ENCODE results near the gene LHFPL6.

The LHFPL6 gene

DNA sequence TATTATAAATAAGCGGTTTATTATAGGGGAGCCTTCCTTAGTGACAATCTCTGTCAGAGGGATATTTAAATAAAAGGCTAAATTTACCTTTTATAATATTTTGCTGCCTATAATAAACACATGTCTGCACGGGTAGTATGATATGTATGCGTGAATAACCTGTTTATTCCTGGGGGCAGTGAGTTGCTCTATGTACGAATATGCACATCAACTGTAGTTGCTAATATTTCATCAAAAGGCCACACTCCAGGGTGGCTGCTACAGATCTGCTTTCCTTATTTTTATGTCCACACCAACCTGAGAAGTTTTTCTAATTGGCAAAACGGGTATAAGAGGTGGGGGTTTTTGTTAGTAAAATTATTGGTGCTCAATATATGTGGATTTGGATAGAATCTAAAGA is 192.0 kb downstream of the LHFPL6 start:
- DNase-seq (ENCODE audit: low read depth), result no peak

DNA sequence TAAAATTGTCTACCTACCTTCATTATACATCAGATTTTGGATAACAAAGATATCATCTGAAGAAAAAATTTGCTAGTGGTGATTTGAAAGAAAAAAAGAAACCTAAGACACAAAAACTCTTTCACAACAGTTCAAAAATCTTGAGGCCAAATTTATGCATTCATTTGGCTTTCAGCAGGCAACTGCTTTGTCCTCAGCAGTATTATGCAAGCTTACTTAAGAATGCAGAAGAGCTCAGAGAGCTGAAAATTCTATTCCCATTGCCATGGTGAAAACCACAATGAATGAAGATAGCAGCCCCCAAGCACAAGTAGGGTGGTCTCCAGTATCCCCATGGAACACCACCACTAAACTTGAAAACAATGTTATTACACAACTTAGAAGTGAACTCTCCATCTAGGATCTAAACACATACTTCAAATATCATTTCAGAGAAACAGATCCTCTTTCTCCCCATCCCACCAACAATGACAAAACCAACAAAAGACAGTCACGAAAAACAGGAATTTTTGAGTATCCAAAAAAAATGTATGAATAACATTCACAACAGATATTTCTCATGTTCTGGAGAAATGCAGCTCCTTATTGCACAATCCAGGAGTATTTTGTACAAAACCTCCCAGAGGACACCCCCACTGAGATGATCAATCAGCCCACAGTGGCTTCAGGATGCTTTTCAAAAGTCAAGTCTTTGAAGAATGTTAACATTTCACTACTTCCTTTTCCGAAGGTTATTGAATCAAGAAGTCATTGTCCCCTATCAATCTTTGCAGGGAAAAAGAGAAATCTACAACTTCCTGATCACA is 192.7 kb downstream of the LHFPL6 start:
- no peak for DNase-seq (ENCODE audit: low read depth)

DNA sequence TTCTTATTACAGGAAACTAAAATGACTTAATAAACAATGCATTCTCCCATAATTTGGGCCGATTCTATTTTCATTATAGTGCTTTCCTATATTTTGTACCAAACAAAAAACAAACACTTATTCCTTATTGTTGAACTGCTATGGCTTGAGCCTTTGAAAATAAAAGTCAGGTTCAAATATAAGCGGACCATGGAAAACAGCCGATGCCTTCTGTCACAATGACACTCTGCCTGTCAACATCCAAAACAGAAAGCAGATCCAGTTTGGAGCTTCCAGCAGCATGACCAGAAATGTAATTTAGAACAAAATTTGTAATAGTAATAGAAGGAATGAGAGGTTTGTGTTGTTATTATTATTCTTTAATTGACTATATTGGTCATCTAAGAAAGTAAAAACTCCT is 194.5 kb downstream of the LHFPL6 start:
- DNase-seq (ENCODE audit: low read depth), result no peak

DNA sequence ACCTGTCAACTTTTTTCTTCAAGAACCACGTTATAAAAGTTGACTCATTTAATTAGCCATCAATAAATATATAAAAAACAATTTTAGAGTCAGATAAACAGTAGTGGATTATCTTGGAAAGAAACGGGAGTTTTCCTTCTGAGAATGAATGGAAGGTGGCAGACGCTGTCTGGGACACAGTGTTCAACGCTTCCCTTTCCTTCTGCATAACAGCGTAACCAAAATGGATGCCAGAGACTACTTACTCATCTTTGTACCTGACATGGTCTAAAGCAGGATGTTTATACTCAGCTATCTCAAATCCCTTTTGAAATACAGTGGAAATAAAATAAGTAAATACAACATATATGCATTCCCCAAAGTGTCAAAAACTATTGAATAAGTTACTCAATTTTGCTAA is 195.2 kb downstream of the LHFPL6 start:
- no peak for DNase-seq (ENCODE audit: low read depth)

DNA sequence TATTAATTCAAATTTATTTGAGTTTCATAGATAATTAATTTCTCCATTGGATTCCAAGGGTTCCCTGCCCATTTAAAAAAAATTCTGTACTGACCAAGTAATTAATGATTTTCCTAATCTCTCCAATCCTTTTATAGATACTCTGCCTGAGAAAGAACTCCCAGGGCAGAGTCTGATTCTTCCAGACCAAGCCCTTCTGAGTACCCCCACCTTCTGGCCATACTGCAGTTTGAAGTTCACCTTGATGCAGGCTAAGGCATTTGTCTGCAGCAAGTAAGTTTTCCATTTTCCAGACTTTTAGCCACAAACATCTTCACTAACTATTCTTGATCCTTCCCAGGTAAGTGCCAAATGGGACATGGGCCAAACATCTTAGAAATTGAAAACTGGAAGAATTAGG is 195.9 kb downstream of the LHFPL6 start:
- no peak for DNase-seq (ENCODE audit: low read depth)

DNA sequence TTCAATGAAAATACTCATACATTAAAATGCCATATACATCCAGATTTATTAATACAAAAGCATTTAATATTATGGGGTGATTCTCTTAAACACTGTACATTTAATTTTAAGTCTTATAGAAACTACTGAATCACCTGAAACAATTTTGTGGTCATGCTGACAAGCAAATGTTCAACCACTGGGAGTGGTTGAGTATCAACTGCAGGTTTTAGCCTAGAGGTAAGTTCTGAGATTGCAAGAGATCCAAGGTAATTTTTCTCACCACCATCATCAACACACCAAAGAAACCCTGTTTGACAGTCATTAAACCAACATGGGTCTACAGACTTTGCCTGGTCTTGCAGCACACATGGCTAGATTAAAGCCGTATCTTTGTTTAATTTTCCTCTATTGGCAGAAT is 196.3 kb downstream of the LHFPL6 start:
- DNase-seq (ENCODE audit: low read depth), result no peak

DNA sequence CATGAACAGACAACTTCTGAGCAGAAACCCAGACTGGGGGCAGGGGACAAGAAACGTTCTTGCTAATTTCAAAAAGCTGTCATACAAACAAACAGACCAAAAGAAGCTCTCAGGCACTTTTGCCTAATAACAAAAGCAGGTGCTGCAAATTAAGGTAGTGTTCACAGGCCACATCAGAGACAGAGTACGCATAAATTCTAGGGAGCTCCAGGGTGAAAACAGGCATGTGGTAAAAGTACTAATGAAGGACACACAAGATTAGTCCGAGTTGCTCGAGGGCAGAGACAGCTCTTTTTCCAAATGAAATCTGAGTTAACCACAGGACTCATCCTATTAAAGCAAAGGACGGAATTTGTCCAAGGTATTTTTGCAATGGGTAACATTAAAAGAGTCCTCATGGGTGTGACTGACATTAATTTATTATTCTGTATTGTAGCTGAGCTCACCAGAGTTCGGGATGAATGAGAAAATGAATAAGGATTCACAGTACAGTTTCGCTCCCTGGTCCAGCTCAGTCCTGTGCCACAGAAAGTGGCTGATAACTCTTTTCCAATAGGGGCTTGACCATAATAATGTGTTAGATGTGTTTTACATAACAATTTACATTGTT is 197.3 kb downstream of the LHFPL6 start:
- no peak for DNase-seq (ENCODE audit: low read depth)

DNA sequence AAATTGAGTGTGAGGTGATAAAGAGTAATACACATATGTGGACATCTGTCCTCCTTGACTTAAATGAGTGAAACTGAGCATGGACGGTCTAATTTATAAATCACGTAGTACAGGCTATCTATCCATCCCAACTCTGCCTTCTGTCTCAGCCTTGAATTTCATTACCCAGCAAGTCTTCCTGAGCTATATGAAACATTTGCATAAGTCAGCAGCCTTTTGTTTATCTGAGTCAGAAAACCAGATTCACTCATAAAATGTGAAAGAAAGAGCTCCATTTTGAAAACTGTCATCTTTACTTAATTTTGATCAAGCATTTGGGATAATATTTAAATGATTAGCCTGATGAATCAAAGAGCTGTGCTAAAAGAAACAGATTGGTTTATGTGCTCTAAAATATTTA is 197.9 kb downstream of the LHFPL6 start:
- DNase-seq (ENCODE audit: low read depth), result no peak

DNA sequence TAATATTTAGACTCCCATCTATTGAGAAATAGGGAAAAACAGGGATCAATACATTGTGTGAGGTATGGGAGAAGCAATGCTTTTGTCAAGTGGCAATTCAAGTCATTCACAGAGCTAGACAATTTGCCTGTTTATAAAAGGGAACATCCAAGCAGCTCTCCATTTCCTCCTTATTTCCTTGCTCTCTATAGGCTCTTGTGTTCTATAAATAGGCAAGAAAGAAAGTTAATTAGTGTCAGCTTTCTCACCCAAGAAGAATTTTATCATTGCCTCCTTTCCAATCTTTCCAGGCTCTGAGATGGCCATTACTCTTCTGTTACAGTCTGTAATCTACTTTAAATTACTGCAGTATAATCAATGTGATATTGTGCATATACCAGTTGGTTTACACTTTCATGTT is 199.9 kb downstream of the LHFPL6 start:
- DNase-seq (ENCODE audit: low read depth), result no peak

DNA sequence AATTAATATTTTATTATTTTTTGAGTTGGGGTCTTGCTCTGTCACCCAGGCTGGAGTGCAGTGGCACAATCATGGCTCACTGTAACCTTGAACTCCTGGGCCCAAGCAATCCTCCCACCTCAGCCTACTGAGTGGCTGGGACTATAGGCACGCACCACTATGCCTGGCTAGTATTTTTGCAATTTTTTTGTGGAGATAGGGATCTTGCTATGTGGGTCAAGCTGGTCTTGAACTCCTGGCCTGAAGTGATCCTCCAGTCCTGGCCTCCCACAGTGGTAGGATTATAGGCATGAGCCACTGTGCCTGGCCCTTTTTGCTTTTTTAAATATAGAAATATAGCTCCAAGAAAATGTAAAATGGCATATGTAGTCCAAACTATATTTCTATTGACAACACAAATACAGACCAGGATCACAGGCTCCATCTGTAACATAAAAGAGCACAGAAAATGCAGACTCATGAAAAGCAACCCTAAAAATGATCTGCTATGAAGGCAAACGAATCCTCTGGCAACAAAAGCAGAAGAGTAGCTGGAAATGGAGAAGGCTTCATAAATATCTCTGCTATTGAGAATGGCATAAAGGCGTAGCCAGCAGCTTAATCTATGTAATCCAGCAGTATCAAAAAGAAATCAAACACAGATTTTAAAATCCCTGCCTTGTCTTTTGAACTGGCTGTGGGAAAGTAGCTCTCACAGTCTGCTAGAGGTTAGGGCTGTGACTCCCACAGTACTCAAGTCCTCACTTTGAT is 200.6 kb downstream of the LHFPL6 start:
- DNase-seq (ENCODE audit: low read depth), result no peak

DNA sequence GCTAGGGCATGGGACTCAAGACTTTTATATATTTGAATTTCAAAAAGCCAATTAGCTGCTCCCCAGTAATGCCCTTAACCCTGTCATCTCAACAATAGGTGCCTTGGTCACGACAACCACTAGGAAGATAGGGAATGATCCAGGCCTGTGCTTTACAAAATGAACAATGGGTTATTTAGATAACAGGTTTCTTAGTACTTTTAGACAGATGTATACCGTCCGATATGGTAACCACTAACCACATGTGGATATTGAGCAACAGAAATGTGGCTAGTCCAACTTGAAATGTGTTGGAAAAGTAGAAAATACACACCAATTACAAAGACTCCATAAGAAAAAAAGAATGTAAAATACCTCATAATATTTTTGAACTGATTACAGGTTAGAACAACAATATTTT is 201.2 kb downstream of the LHFPL6 start:
- no peak for DNase-seq (ENCODE audit: low read depth)

DNA sequence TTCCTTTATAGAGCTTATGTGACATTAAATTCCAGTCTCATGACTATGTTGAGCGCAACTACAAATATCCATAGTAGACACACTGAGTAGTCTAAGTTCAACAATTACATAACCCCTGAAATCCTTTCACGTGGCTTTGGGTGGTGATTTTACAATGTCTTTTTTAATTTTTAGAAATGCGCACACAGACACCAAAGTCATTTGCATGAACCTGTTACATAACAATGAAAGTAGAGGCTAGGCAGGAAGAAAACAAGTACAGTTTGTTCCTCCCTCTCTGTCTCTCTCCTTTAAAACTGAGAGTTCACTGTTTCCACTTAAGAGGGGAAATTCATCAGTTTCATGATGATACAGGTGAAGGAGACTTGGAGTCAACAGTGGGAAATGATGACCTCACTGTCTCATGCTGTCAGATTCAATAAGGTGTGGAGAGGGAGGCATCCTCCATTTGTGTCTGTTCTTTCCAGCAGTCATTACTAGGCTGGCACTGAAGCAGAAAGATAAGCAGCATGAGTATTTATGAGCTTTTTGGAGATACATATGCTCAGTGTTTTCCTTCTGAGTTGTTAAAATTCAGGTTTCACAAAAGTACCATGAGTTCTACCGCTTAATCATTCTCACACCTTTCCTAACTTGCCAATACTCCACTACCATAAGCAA is 201.8 kb downstream of the LHFPL6 start:
- DNase-seq (ENCODE audit: low read depth), result no peak

DNA sequence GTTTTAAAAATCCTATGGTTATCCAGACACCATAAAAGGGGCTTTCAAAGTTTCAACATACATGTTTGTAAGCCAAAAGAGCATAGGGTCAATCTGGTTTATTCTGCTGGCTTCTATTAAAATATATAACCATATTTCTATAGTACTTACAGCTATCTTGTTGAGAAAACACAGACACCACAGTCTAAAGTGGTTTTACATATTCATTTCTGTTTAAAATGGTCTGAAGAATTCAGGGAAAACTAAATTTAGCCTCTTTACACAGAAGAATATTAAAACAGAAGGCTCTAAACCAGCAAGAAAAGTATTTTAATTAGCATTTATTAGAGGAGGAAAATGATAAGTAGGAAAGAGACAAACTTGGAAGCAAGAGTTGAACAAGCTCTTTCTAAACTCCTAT is 203.9 kb downstream of the LHFPL6 start:
- no peak for DNase-seq (ENCODE audit: low read depth)

DNA sequence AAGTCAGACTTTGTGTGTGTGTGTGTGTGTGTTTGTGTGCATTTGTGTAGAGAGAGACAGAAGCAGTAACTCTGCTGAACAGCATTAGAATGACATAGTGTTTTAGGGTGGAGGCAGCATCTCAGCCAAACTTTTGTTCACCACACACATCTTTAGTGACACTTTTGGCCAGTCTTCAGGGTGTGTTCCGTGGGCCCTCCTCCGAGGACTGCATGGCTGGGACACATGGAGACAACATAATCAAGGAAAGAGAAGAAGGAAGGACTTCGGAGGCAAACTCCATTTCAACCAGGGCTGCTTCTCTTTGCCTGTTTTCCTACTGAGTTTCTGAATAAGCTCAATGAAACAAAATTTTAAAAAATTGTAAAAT is 205.1 kb downstream of the LHFPL6 start:
- no peak for DNase-seq (ENCODE audit: low read depth)

DNA sequence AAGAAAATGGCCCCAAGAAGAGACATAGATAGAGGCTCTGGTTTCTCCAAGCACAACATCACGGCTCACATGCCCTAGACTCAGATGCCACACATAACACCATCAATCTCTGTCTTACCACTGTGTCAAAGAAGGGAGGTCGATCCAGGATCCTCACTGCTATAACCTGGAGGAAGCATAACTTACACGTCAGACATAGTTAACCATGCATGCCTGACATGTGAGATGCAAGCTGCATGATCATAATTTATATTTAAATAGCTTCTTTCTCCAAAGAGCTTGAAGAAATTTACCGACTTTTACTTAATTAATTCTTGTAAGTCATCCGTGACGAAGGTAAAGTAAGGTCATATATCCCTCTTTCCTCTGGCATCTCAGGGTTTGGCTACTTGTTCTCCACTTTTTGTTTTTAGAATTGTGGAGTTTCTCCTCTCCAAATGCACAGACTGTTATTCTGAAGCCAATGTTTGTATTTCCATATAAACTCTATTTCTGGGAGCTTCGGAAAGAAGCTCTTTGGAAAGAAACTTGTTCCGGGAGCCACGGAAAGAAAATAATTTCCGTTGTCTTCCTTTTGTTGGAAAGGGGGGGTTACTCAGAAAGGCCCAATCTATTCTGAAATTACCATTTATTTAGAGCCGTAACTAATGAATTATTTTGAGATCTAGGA is 205.6 kb downstream of the LHFPL6 start:
- no peak for DNase-seq (ENCODE audit: low read depth)

DNA sequence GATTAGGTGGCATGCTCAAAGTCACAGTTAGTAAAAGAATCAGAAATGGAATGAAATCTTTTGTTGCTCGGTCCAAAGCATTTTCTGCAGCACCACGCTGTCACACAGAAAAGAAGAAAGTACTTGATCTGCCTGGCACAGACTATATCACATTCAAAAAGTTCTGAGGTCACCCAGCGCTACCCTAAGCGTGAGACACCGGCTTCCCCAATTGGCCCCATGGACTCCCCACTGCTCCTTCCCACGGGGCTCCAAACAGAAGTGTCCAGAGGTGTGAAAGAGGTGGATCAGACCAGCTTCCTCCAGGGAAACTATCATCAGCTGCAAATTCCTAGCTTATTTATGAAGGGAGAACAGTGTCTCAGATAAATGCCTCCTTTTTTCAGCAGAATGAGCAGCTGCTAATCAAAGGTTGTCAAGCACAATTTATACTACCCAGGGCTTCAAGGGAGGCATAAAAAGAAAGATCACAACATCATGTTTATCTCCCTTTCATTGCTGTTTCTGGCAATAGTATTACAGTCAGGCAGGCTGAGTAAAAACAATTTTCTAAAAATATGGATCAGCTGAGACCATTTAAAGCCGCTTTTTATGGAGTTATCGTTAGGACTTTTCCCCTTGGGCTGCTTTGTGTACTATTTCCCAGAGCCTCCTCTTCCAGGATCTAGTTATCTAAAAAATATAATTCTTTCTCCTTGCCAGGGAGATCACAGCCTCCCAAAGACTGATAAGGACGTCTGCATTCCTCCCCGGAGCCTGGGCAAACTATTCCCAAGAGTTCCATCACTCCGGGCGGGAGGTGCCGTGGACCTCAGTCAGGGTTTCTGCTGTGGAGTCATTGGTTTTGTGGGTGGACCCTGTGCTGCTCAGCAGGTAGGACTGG is 208.0 kb downstream of the LHFPL6 start:
- DNase-seq (ENCODE audit: low read depth), result no peak

DNA sequence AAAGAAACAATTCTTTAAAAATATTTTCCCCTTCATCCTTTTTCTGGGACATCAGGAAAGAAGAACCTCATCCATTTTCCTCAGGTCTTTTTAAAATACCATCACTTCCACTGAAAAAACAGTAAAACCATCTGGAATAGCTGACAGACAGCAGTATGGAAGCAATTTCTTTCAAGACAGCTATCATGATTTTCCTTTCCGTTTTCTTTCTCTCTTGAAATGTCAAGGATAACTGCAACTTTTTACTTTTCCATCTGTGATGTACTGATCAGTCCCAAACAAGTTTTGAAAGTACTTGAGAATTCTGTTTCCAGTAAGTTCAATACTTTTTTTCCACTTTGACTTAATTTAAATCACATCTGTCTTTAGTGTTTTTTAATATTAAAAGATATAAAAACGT is 211.2 kb downstream of the LHFPL6 start:
- no peak for DNase-seq (ENCODE audit: low read depth)

DNA sequence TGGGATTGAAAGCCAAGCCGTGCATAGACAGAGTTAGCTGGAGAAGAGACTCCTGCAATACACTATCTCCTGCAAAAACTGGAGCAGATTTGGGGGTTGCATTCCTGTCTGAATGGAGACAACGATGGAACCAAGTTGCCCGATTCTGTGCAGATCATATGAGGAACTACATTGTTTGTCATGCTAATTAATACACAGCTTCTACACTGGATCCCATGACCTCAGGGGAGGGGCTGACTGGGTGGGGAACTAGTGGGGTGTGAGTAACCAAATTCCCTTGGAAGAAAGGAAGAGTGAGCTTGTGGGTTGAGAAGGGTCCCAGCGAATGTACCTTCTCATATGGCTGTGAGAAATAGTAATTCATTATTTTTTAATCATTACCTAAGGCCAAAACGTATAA is 214.0 kb downstream of the LHFPL6 start:
- DNase-seq (ENCODE audit: low read depth), result no peak

DNA sequence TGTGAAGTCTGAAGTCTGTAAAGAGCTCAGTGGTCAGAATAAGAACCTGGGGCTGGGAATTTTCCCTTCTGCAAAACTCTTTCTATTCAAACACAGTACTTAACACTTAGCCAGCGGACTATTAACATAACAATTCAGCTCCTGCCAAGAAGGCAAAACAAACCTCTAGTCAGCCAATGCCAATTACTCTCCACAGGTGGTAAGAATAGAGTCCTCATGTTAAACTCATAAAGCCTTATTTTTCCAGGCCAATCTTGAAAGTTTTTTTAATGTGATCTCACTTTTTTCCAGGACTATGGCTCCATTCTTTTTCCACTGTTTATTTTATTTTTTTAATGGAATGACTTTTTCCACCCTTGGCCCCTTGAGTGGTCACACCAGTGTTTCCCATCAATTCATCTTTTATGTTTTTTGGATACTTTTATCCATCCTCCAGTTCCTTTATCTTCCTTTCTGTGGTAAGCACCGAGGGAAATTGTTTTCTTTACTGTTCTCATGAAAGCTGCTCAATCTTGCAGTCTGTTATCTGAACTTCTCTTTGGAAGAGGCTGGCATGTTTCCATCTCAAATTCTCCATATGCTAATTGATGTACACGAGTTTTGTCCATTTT is 217.3 kb downstream of the LHFPL6 start:
- DNase-seq (ENCODE audit: low read depth), result no peak

DNA sequence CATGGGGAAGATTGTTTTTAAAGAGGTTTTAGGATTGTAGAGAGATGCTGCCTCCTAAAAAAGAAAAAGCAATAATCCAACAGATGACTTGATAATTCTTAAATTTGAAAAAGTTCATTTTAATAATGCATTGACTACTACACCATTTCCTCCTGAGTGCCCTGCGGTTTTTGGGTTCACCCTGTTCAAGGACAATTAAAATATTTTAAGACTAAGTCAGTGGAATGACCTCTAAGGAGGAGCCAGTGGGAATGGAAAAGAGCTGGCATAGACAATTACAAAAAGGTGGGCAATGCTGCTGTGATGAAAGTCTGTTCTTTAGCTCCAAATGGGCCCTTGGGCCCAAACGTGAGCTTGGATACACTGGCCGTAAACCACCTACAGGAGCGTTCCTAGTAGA is 217.8 kb downstream of the LHFPL6 start:
- DNase-seq (ENCODE audit: low read depth), result no peak

DNA sequence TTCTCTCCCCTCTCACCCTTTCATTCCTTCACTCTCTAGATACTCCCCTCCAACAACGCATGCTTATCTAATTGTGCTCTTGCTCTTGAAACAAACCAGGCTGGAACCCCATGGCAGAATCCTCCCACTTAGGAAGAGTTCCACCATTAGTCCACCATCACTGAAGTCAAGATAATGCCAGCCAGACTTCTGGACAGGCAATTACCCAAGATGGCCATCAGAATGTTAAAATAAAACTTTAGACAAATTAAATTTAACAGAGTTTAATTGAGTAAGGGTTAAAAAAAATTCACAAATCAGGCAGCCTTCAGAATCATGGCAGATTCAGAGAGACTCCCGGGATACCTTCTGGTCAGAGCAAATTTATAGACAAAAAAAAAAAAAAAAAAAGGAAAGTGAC is 221.5 kb downstream of the LHFPL6 start:
- DNase-seq (ENCODE audit: low read depth), result no peak

Data from non-pigmented ciliary epithelial cell (primary cell).